Colonic mucosa (tissue), 4 donors: Measurements from ENCODE around the gene FADS1. TPM values are rescaled to one million over a fixed set of nuclear protein-coding genes. Genes with fewer than 3 reads are reported as not detected.

ENCODE experiments used
- DNase-seq: peaks from one replicate; pipeline ENCODE4 v3.0.0-alpha.2; 2020
- H3K27ac ChIP-seq: fragments of 200-600 bp; one replicate; pipeline ENCODE4 v1.8.0; 2021
- H3K27me3 ChIP-seq: fragments of 200-600 bp; one replicate; pipeline ENCODE4 v1.8.0; 2021
- H3K36me3 ChIP-seq: fragments of 200-600 bp; one replicate; pipeline ENCODE4 v1.8.0; 2021
- H3K4me1 ChIP-seq: fragments of 200-600 bp; one replicate; pipeline ENCODE4 v1.8.0; 2021; ENCODE audit warnings: mild to moderate bottlenecking
- H3K4me3 ChIP-seq: fragments of 200-600 bp; one replicate; pipeline ENCODE4 v1.8.0; 2021
- H3K9ac ChIP-seq, 2 donors: one replicate each; pipeline ENCODE4 v1.7.0; 2013; ENCODE audit warnings: control low read depth in 2 of 2, low read depth in 2 of 2, low read length in 2 of 2
- H3K9me3 ChIP-seq: fragments of 200-600 bp; one replicate; pipeline ENCODE4 v1.8.0; 2021
- CTCF ChIP-seq: fragments of 200-600 bp; IDR thresholded peaks from one replicate; pipeline ENCODE4 v1.8.0; 2022; ENCODE audit warnings: antibody characterized with exemption, mild to moderate bottlenecking
- intact Hi-C: fragments of 100-400 bp; cut with DNase I; formaldehyde crosslinking; loops from one replicate; pipeline ENCODE4 v1.14.1; 2022
- total RNA-seq, 2 donors: library from RNA; stranded (reverse); fragmentation: NEBNext Ultra II Directional in 1 of 2; extraction: Animal tissue kit (Norgen Biotek cat#: 25700) in 1 of 2; gene quantifications; one replicate each; pipeline ENCODE4 v1.2.1, GENCODE V29; 2021
- donor health status: healthy.
- donor health status: DM: no; HTN: no; CAD: no.
- donor health status: DM: no; HTN: no; CAD: no.

FADS1 gene
- total RNA-seq, 2 donors from 2014 or later: 6.9 to 17.4 TPM

- TF ChIP-seq CTCF: peak; percentile 9
- intact Hi-C loops: no loop called here
- H3K27ac ChIP-seq: no peak within 1 kb of the TSS
These were observed 64.5 kb downstream of the FADS1 start, which contains the start of gene MYRF for GRCh38 chr11:61752117-61752924. TSS of gene MYRF (plus strand) at chr11:61752636. CDS start at chr11:61752745, 109 bp downstream.

GRCh38 chr11:61751384-61751783, 65.4 kb downstream of the FADS1 start:
- Histone ChIP-seq H3K4me3 (no peak overlapping the region), H3K9ac (no peak overlapping the region), H3K27ac (no peak overlapping the region), H3K36me3 (no peaks in the 10 kb centered on the region), H3K27me3 (no peaks in the 10 kb centered on the region), H3K4me1 (peaks cover 3% of the 10 kb centered on the region), H3K9me3 (no peaks in the 10 kb centered on the region)
- intact Hi-C loops: no loop called here
- TF ChIP-seq CTCF: no peak
- DNase-seq: no peak

More at GRCh38 chr11:61752117-61752924, 64.5 kb downstream of the FADS1 start, which contains the start of gene MYRF:
- Histone ChIP-seq H3K27me3 (no peaks in the 10 kb centered on the region), H3K9ac (peak within 1 kb of the TSS; percentile 52 to 74), H3K4me3 (peak within 1 kb of the TSS; percentile 51), H3K9me3 (no peaks in the 10 kb centered on the region), H3K4me1 (peaks cover 10% of the 10 kb centered on the region), H3K36me3 (no peaks in the 10 kb centered on the region)
- peak; percentile 65 for DNase-seq

GRCh38 chr11:61750631-61751273, 66.1 kb downstream of the FADS1 start:
- intact Hi-C loops: no loop called here
- Histone ChIP-seq H3K9ac (no peak overlapping the region), H3K36me3 (no peaks in the 10 kb centered on the region)

More at GRCh38 chr11:61750631-61751273, 66.1 kb downstream of the FADS1 start:
- H3K9me3 ChIP-seq: no peaks in the 10 kb centered on the region
- H3K27ac ChIP-seq: no peak overlapping the region
- TF ChIP-seq CTCF: no peak
- no peak overlapping the region for H3K4me3 ChIP-seq
- DNase-seq: no peak
- H3K27me3 ChIP-seq: no peaks in the 10 kb centered on the region
- H3K4me1 ChIP-seq: no peaks in the 10 kb centered on the region

Other genes with a start within 250 kb of the FADS1 start
- gene SYT7, start 235.9 kb downstream of the FADS1 start, total RNA-seq: 10 to 100 TPM in 1 of 2 donors, 1 to 10 TPM in 1; 8.5 to 28.4 TPM
- gene DAGLA, start 136.6 kb downstream of the FADS1 start, total RNA-seq: 10 to 100 TPM in 1 of 2 donors, 1 to 10 TPM in 1; 7.5 to 12.2 TPM
- 10 to 100 TPM in 1 of 2 donors, 1 to 10 TPM in 1; 8.8 to 14.9 TPM for gene MYRF, start 64.4 kb downstream of the FADS1 start, total RNA-seq
- gene TMEM258, start 24.4 kb downstream of the FADS1 start, total RNA-seq: 100 to 1,000 TPM; 119 to 149 TPM
- 10 to 100 TPM; 14.4 to 67.9 TPM for gene FEN1, start 24.1 kb downstream of the FADS1 start, total RNA-seq
- gene FADS2, start 11.3 kb upstream of the FADS1 start, total RNA-seq: 10 to 100 TPM; 13.9 to 38.6 TPM
- 10 to 100 TPM; 10.4 to 13.3 TPM for gene FADS3, start 74.5 kb upstream of the FADS1 start, total RNA-seq
- gene RAB3IL1, start 100.6 kb upstream of the FADS1 start, total RNA-seq: 1 to 10 TPM; 3.7 to 5.9 TPM
- under 1 TPM; 0.58 to 0.77 TPM for gene BEST1, start 133.3 kb upstream of the FADS1 start, total RNA-seq
- gene FTH1, start 150.6 kb upstream of the FADS1 start, total RNA-seq: 1,000 to 10,000 TPM; 5,286 to 5,395 TPM